Measurements from ENCODE around the gene JMY.
"Not testable (repeated sequence)": the region's sequence is repeated elsewhere in the genome, so short reads cannot be mapped to it uniquely, and the experiment has no call there.

Gene JMY

GRCh38 chr5:79237740-79238560, 2.0 kb downstream of the JMY start:
- DNase-seq = no peak

DNA sequence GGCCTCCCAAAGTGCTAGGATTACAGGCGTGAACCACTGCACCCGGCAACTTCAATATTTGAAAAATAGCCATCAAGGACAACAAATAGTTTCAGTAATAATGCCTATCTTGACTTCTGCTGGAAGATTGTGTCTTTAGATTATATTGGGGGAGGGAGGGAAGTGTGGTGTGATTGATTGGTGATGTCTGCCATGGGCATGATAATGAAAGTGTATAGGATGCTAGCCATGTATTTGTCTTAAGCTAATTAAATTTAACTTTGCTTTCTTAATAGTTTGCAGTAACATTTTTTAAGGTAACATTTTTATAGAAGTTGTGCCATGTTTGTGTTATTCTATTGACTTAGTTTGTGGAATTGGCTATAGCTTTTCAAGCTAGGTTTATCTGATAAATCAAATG, 4.6 kb downstream of the JMY start:
- no peak for DNase-seq

- no peak for DNase-seq
Measured at GRCh38 chr5:79241535-79241979, 5.6 kb downstream of the JMY start.

GRCh38 chr5:79242242-79243039, 6.5 kb downstream of the JMY start:
- no peak for DNase-seq

DNA sequence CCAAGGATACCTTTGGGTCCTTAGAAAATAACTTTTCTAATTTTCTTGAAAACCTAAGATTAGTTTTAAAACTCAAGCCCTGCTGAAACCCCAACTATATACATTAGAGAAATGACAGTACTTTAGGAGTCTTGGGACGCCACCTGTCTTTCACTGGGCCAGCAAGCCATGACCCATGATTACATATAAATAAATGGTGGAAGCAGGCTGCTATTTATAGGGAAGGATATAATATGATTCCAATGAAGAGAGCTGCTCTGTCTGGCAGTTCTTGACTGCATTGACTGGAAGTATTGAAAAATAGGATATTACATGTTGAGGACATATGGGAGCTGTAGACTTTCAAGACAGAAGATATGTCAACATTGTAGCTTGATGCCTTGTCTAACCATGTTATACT, 7.3 kb downstream of the JMY start:
- DNase-seq = no peak

GRCh38 chr5:79254067-79254466, 18.1 kb downstream of the JMY start:
- not testable (repeated sequence) for DNase-seq

DNA sequence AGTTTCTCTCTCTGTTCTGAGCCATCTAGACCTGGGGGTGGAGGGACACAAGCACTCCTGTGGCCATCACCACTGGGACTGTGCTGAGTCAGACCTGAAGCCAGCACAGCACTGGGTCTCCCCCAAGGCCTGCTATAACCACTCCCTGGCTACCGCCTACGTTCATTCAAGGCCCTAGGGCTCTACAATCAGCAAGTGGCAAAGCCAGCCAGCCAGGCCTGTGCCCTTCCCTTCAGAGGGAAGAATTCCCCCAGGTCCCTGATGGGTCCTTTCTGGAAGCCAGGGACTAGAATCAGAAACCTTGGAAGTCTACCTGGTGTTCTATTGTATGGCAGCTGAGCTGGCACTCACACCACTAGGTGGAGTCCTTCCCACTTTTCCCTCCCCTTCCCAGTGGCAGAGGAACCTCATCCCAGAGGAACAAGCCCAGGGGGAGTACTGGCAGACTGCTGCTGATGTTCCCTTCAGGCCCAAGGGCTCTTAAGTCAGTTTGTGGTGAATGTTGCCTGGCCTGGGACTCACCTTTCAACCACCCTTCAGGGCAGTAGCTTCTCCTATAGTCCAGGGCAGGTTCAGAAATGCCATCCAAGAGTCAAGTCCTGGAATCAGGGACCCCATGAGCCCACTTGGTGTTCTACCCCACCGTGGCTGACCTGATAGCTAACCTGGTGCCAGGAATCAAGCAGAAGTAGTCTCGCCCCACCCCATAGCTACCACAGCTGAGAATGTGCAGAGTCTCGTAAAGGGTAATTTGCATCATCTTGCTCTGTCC, 20.0 kb downstream of the JMY start:
- DNase-seq = no peak

DNA sequence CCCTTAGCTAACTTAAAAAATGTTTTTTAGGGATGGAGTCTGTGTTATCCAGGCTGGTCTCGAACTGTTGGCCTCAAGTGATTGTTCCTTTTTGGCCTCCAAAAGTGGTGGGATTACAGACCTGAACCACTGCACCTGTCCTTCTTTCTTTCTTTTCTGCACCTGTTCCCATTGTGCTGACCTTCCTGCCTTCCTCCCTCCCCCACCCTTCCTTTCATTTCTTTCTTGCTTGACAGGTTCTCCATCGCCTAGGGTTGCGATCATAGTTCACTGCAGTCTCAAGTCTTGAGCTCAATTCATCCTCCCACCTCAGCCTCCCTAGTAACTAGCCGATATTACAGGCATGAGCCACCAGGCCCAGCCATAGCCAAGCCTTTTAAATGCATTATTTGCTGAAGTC, 20.6 kb downstream of the JMY start:
- no peak for DNase-seq

DNA sequence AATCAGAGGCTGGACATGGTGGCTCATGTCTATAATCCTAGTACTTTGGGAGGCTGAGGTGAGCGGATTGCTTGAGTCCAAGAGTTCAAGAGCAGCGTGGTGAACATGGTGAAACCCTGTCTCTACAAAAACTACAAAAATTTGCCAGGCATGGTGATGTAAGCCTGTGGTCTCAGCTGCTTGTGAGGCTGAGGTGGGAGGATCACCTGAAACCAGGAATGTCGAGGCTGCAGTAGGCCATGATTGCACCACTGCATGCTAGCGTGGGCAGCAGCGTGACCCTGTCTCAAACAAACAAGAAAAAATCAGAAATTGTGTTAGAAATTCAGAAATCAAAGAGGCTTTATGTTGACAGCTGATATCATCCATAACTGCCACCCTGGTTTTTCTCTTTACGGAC, 21.4 kb downstream of the JMY start:
- DNase-seq = no peak

DNA sequence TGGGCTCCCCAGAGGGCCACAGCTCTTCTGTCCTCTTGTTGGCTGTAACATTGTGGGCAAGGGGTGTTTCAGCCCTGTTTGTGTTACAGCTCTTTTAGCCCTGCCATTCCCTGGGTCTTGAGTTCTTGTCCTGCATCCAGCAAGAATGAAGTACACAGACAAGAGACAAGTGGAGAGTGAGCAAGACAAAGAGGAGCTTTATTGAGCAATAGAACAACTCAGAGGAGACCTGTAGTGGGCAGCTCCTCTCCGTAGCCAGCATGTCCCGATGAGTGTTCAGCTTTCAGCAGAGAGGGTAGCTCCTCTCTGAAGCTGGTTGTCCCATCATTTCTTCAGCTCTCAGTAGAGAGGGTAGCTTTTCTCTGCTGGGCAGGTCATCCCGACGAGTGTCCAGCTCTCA, 22.9 kb downstream of the JMY start:
- no peak for DNase-seq

DNA sequence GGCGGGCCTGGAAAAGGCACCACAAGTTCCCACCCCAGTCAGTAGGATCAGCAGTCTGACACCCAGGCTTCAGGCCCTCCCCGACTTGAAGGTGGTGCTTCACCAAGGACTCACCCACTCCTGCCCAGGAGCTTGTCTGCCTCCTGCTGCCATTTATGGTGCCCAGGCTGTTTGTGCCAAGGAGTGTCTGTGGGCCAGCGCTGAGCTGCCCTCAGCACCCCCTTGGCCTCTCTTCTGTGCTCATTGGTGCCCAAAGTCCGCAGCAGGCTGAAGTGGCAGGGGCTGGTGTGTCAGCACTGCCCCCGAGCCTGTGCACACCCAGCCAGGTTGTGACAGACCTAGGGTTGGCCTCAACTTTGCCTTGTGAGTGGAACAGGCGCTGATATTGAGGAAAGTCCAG, 23.5 kb downstream of the JMY start:
- DNase-seq = no peak

GRCh38 chr5:79259810-79260209, 23.9 kb downstream of the JMY start:
- no peak for DNase-seq

DNA sequence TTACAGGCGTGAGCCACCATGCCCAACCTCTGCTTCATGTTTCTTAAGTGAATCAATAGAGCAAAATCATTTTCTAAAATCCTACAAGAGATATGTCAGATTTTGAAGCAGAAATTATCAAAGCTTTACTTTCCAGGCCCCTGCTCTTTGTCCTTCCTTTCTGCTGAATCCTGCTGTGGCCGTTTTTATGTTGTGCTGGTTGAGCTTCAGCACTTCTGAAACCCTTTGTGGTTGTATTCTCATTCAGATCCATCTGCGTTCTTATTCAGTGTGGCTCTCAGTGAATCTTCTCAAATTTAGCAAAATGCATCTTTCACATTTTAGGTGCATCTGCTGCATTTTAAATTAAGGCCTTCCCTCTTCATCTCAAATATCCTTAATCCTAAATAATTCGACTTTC, 26.0 kb downstream of the JMY start:
- DNase-seq = no peak

DNA sequence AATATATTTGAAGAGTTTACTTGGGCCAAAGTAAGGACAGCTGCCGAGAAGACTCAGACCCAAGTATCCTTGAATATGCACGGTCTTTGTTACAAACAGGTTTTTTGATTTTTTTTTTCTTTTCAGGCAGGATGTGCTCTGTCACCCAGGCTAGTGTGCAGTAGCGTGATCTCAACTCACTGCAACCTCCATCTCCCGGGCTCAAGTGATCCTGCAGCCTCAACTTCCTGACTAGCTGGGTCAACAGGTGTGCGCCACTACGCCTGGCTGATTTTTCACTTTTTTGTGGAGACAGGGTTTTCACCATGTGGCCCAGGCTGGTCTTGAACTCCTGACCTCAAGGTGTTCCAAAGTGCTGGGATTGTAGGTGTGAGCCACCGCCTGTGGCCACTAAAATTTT, 27.4 kb downstream of the JMY start:
- DNase-seq = no peak

DNA sequence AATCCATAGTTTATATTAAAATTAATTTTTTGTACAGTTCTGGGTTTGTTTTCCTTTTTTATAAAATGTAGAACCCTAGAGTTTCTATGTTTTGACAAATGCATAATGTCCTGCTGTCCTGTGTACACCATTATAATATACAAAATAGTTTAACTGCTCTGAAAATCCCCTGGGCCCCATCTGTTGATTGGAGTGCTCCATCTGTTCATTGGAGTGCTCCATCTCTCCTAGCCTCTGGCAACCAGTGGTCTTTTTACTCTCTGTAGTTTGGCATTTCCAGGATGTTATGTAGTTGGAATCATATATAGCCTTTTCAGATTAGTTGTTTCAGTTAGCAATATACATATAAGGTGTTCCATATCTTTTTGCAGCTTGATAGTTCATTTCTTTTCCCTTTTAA, 31.2 kb downstream of the JMY start:
- DNase-seq = no peak

DNA sequence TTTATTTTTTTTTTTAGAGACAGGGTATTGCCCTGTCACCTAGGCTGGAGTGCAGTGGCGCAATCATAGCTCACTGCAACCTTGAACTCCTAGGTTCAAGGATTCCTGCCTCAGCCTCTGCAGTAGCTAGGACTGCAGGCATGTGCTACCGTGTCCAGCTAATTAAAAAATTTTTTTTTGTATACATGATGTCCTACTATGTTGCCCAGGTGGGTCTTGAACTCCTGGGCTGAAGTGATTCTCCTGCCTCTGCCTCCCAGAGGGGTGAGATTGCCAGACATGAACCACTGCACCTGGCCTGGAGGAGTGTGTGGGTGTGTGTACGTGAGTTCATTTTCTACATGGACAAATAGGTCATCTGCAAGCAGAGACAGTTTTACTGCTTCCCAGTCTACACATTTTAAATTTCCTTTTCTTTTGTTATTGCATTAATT, 33.8 kb downstream of the JMY start:
- no peak for DNase-seq

DNA sequence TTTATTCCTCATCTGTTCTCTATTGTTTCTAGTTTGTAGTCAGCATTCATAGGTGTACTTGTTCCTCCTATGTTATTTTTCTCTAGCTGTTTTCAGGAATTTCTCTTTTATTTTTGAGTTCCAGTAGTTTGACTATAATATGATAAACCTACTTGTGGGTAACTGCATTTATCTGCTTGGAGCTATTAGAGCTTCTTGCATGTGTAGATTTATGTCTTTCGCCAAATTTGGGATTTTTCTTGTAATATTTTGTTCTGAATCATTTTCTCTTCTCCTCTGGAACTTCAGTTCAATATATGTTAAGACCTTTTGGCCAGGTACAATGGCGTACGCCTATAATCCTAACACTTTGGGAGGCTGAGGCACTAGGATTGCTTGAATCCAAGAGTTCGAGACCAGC, 37.4 kb downstream of the JMY start:
- DNase-seq = no peak

DNA sequence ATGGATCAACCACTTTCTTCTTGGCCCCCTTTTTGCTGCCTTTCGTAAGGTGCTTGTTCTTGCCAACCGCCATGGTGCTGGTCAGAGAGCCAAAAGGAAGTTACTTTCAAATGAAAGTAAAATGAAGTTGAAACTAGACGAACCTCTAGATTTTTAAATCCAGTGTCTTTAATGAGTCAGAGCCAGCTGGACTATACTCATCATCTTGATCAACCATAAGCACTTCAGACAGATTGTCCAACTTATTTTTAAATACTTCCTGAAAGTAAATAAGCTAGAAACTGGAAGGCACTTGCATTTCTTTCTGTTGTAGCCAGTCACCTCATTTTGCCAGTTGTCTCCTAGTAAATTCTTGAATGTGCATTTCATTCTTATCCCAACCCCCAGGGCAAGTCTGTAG, 48.9 kb downstream of the JMY start:
- DNase-seq = no peak

DNA sequence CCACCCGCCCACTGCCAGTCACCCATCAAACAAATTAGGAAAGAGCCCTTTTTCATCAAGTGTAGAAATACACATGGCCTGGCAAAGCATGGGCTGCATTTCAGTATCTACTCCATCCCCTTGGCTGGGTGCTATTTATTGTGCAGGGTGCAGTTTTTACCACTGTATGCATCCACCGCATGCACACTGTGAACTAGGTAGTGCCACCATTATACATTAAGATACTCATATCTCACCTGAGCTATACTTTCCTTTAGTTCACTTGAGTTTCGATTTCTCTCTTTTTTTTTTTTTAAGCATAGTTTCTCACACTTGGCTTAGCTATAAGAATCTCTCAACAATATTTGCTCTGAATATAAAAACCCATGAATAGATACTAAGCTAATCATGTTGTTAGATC, 49.4 kb downstream of the JMY start:
- DNase-seq = no peak

- DNase-seq = no peak
Measured at GRCh38 chr5:79285833-79286232, 49.9 kb downstream of the JMY start.

DNA sequence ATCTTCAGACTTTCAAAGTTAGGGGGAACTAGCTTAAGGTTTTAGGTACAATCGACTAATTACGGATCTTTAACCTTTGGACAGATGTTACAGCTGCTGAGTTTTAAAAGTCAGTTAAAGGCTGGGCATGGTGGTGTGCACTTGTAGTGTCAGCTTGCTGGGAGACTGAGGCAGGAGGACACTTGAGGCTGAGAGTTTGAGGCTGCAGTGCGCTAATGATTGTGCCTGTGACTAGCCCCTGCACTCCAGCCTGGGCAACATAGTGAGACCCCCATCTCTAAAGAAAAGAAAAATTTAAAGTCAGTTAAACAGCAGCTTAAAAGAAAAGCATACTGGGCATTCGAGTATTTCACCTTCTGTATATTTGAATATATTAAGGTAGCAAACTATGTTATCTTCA, 51.4 kb downstream of the JMY start:
- no peak for DNase-seq

DNA sequence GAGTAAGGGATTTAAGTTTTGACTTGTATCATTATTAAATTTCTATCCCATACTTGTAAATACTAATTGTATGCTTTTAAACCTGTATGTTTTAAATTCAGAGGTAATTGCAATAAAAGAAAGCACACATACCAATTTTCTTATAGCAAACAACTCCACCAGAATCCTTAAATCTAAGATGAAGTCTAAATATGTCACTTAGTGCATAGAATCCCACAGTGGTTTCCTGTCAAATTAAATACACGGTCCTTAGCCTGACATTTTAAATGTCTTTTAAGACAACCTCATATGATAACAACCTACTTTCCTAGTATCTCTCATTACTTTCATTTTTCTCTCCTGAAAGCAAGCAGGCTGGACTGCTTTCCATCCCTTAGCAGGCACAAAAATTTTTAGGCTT, 52.0 kb downstream of the JMY start:
- DNase-seq = no peak

DNA sequence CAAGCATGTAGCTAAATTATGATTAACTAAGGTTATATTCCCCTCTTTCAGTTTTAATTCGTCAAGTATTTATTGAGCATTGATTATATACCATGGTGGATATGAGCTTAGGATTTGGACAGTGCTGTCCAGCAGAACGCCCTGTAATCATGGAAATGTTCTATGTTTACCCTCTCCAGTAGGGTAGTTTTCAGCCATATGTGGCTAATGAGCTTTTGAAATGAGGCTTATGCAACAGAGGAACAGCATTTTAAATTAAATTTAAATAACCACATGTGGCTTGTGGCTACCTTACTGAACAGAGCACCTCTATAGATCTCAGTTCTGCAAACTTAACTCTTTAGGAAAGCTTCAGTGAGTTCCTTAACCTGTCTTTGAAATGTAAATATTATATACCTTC, 59.1 kb downstream of the JMY start:
- DNase-seq = no peak

- no peak for DNase-seq
Measured at GRCh38 chr5:79297661-79298060, 61.7 kb downstream of the JMY start.

All from activated effector memory CD4-positive, alpha-beta T cell treated with Interleukin-2 at 50 U/mL for 16 hours (primary cell).